NB4 (cell line): ENCODE measurements around the gene CAMK2D.

Experiments
- POLR2A ChIP-seq: IDR thresholded peaks from 2 replicates; pipeline ENCODE4 v1.6.1; 2011; ENCODE audit warnings: mild to moderate bottlenecking; ENCODE audit not compliant: insufficient read length; ENCODE audit errors: extremely low read depth
- TF ChIP-seq, protein P1 (sequence below): IDR thresholded peaks from one replicate; pipeline ENCODE4 v1.5.1; 2012; ENCODE audit warnings: low read depth, low read length
- TF ChIP-seq, protein P2 (sequence below): IDR thresholded peaks from 2 replicates; pipeline ENCODE4 v1.6.1; 2011; ENCODE audit warnings: low read depth, low read length

- TF ChIP-seq, protein P1, sequence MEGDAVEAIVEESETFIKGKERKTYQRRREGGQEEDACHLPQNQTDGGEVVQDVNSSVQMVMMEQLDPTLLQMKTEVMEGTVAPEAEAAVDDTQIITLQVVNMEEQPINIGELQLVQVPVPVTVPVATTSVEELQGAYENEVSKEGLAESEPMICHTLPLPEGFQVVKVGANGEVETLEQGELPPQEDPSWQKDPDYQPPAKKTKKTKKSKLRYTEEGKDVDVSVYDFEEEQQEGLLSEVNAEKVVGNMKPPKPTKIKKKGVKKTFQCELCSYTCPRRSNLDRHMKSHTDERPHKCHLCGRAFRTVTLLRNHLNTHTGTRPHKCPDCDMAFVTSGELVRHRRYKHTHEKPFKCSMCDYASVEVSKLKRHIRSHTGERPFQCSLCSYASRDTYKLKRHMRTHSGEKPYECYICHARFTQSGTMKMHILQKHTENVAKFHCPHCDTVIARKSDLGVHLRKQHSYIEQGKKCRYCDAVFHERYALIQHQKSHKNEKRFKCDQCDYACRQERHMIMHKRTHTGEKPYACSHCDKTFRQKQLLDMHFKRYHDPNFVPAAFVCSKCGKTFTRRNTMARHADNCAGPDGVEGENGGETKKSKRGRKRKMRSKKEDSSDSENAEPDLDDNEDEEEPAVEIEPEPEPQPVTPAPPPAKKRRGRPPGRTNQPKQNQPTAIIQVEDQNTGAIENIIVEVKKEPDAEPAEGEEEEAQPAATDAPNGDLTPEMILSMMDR, result no peak
- peak; percentile 65 for TF ChIP-seq POLR2A
- TF ChIP-seq, protein P2, sequence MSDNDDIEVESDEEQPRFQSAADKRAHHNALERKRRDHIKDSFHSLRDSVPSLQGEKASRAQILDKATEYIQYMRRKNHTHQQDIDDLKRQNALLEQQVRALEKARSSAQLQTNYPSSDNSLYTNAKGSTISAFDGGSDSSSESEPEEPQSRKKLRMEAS, result peak; percentile 92
These were observed 869 bp upstream of the CAMK2D start for GRCh38 chr4:113762186-113763028.
